ENCODE results near the gene KRT34.

KRT34 gene

DNA sequence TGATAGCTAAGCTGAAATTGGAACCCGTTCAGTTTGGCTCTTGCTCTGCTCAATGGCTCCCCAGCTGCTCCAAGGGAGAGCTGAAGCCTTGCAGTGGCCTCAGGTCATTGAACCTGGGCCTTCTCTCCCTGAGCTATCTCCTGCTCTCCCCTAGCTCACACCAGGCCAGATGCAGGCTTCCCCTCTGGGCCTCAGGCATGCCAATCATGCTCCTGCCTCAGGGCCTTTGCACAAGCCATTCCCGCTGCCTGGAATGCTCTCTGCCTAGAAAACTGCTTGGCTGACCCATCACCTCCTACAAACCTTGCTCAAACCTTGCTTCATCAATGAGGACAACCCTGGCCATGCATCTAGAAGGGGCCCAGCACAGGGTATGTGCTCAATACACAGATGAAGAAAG, 49.9 kb downstream of the KRT34 start:
- no peak for DNase-seq (ENCODE audit: low spot score)

- no peak for DNase-seq (ENCODE audit: low spot score)
Observed at GRCh38 chr17:41331606-41332005, 50.5 kb downstream of the KRT34 start.

GRCh38 chr17:41329279-41329948, 52.7 kb downstream of the KRT34 start:
- peak; percentile 75 for DNase-seq (ENCODE audit: low spot score)

DNA sequence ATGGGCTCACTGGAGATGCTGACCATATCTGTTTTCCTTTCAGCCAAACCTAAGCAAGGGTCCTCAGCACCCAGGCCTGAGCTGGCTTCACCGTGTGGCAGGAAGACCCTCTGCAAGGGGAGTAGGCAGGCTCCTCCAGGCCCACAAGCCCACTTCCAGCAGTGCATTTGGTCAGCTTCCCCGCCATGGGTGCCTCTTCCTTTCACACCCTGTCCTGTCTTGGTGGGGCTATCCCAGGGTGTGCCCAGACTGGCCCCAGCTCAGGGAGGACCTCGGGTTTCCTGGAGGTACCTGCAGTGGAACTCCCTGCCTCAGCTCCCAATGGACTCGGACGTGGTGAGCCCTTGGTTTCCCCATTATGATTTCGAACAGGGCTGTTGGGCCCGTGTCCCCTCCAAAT, 53.9 kb downstream of the KRT34 start:
- no peak for DNase-seq (ENCODE audit: low spot score)
